Measurements from ENCODE around the gene FBXO24.
"Not testable (repeated sequence)": the region's sequence is repeated elsewhere in the genome, so short reads cannot be mapped to it uniquely, and the experiment has no call there.

The FBXO24 gene

GRCh38 chr7:100563809-100564400, 22.2 kb upstream of the FBXO24 start:
- H2AFZ ChIP-seq (ENCODE audit: low read length) = no peak overlapping the region
- no peak overlapping the region for H3K4me3 ChIP-seq (ENCODE audit: low read length, poor library complexity, severe bottlenecking)
- no peak overlapping the region for H3K4me2 ChIP-seq (ENCODE audit: low read depth, low read length, poor library complexity, severe bottlenecking)
- H3K36me3 ChIP-seq (ENCODE audit: insufficient read depth, low read length) = no peaks in the 10 kb centered on the region
- no peak overlapping the region for H3K9ac ChIP-seq (ENCODE audit: low read depth, low read length, poor library complexity, severe bottlenecking)
- H4K20me1 ChIP-seq (ENCODE audit: insufficient read depth, low read length, poor library complexity, severe bottlenecking) = no peaks in the 10 kb centered on the region
- H3K4me1 ChIP-seq (ENCODE audit: insufficient read depth, low read length, poor library complexity, severe bottlenecking) = peaks cover 23% of the 10 kb centered on the region
- no peaks in the 10 kb centered on the region for H3F3A ChIP-seq (ENCODE audit: low read depth)
- no peaks in the 10 kb centered on the region for H3K27me3 ChIP-seq (ENCODE audit: insufficient read depth, low read length, poor library complexity, severe bottlenecking)
- no peaks in the 10 kb centered on the region for H3K9me2 ChIP-seq (replicated peaks; ENCODE audit: low read depth, low read length)
- no peaks in the 10 kb centered on the region for H3K9me3 ChIP-seq (ENCODE audit: insufficient read depth, low read depth, low read length)
- TF ChIP-seq EZH2phosphoT487 (IDR thresholded peaks at IDR 0.05; ENCODE audit: borderline replicate concordance) (no peak), CTCF (conservative IDR thresholded peaks at IDR 0.05; ENCODE audit: low read length) (peak; percentile 97)
- no peaks in the 10 kb centered on the region for H3K79me2 ChIP-seq (ENCODE audit: insufficient read depth, low read length)

- not testable (repeated sequence) for H3K36me3 ChIP-seq (ENCODE audit: insufficient read depth, low read length); H3K27me3 ChIP-seq (ENCODE audit: insufficient read depth, low read length, poor library complexity, severe bottlenecking); H3K4me3 ChIP-seq (ENCODE audit: low read length, poor library complexity, severe bottlenecking); H3K9ac ChIP-seq (ENCODE audit: low read depth, low read length, poor library complexity, severe bottlenecking); H3K4me2 ChIP-seq (ENCODE audit: low read depth, low read length, poor library complexity, severe bottlenecking); H3K9me3 ChIP-seq (ENCODE audit: insufficient read depth, low read depth, low read length); H3K9me2 ChIP-seq (replicated peaks; ENCODE audit: low read depth, low read length); H3K79me2 ChIP-seq (ENCODE audit: insufficient read depth, low read length); H3F3A ChIP-seq (ENCODE audit: low read depth); H2AFZ ChIP-seq (ENCODE audit: low read length); H4K20me1 ChIP-seq (ENCODE audit: insufficient read depth, low read length, poor library complexity, severe bottlenecking)
- peaks cover 28% of the 10 kb centered on the region for H3K4me1 ChIP-seq (ENCODE audit: insufficient read depth, low read length, poor library complexity, severe bottlenecking)
Measured at GRCh38 chr7:100564405-100564804, 21.7 kb upstream of the FBXO24 start.

GRCh38 chr7:100565133-100565571, 21.0 kb upstream of the FBXO24 start:
- H3K9ac ChIP-seq (ENCODE audit: low read depth, low read length, poor library complexity, severe bottlenecking) = no peak overlapping the region
- no peaks in the 10 kb centered on the region for H3K27me3 ChIP-seq (ENCODE audit: insufficient read depth, low read length, poor library complexity, severe bottlenecking)
- no peak overlapping the region for H3K4me2 ChIP-seq (ENCODE audit: low read depth, low read length, poor library complexity, severe bottlenecking)
- no peaks in the 10 kb centered on the region for H3F3A ChIP-seq (ENCODE audit: low read depth)
- TF ChIP-seq CTCF (conservative IDR thresholded peaks at IDR 0.05; ENCODE audit: low read length) = no peak
- no peak for TF ChIP-seq EZH2phosphoT487 (IDR thresholded peaks at IDR 0.05; ENCODE audit: borderline replicate concordance)
- no peaks in the 10 kb centered on the region for H3K79me2 ChIP-seq (ENCODE audit: insufficient read depth, low read length)
- no peaks in the 10 kb centered on the region for H3K9me3 ChIP-seq (ENCODE audit: insufficient read depth, low read depth, low read length)
- no peaks in the 10 kb centered on the region for H4K20me1 ChIP-seq (ENCODE audit: insufficient read depth, low read length, poor library complexity, severe bottlenecking)
- peaks cover 35% of the 10 kb centered on the region for H3K4me1 ChIP-seq (ENCODE audit: insufficient read depth, low read length, poor library complexity, severe bottlenecking)
- no peaks in the 10 kb centered on the region for H3K36me3 ChIP-seq (ENCODE audit: insufficient read depth, low read length)
- no peak overlapping the region for H3K4me3 ChIP-seq (ENCODE audit: low read length, poor library complexity, severe bottlenecking)
- no peak overlapping the region for H2AFZ ChIP-seq (ENCODE audit: low read length)
- H3K9me2 ChIP-seq (replicated peaks; ENCODE audit: low read depth, low read length) = no peaks in the 10 kb centered on the region

GRCh38 chr7:100566018-100566531, 20.1 kb upstream of the FBXO24 start:
- Histone ChIP-seq H3K36me3 (ENCODE audit: insufficient read depth, low read length) (no peaks in the 10 kb centered on the region), H3K79me2 (ENCODE audit: insufficient read depth, low read length) (no peaks in the 10 kb centered on the region), H3K9ac (ENCODE audit: low read depth, low read length, poor library complexity, severe bottlenecking) (no peak overlapping the region), H3K9me3 (ENCODE audit: insufficient read depth, low read depth, low read length) (no peaks in the 10 kb centered on the region), H2AFZ (ENCODE audit: low read length) (no peak overlapping the region), H3K4me2 (ENCODE audit: low read depth, low read length, poor library complexity, severe bottlenecking) (no peak overlapping the region), H3K4me1 (ENCODE audit: insufficient read depth, low read length, poor library complexity, severe bottlenecking) (peaks cover 36% of the 10 kb centered on the region), H3K27me3 (ENCODE audit: insufficient read depth, low read length, poor library complexity, severe bottlenecking) (no peaks in the 10 kb centered on the region), H3K9me2 (replicated peaks; ENCODE audit: low read depth, low read length) (no peaks in the 10 kb centered on the region), H3F3A (ENCODE audit: low read depth) (no peaks in the 10 kb centered on the region), H3K4me3 (ENCODE audit: low read length, poor library complexity, severe bottlenecking) (no peak overlapping the region), H4K20me1 (ENCODE audit: insufficient read depth, low read length, poor library complexity, severe bottlenecking) (no peaks in the 10 kb centered on the region)
- TF ChIP-seq EZH2phosphoT487 (IDR thresholded peaks at IDR 0.05; ENCODE audit: borderline replicate concordance) (no peak), CTCF (conservative IDR thresholded peaks at IDR 0.05; ENCODE audit: low read length) (no peak)

Data from Loucy (cell line).